Stomach (tissue), 9 donors: Measurements from ENCODE around the gene IL21R. TPM values are rescaled to one million over a fixed set of nuclear protein-coding genes. Genes with fewer than 3 reads are reported as not detected.

Experiments used
- DNase-seq, 2 donors: peaks; one replicate each; pipeline versions ENCODE4 v3.0.0 to v3.0.0-alpha.2; 2013 to 2019
- H3K27ac ChIP-seq, 5 donors: fragments of 200-600 bp in 4 of 5; sonication (generic) in 4 of 5; one replicate each; pipeline ENCODE4 v1.5.1; 2013 to 2019; ENCODE audit warnings: mild to moderate bottlenecking in 1 of 5, moderate library complexity in 1 of 5
- H3K27me3 ChIP-seq, 3 donors: fragments of 200-600 bp; sonication (generic); one replicate each; pipeline ENCODE4 v1.5.1; 2017 to 2019; ENCODE audit warnings: mixed run types in 1 of 3
- H3K36me3 ChIP-seq, 4 donors: fragments of 200-600 bp; sonication (generic); 1 replicate in 3 of 4; 2 replicates in 1 of 4; pipeline ENCODE4 v1.5.1; 2016 to 2019
- H3K4me1 ChIP-seq, 4 donors: fragments of 200-600 bp; sonication (generic); one replicate each; pipeline ENCODE4 v1.5.1; 2016 to 2019
- H3K4me3 ChIP-seq, 4 donors: fragments of 200-600 bp; sonication (generic) in 3 of 4; one replicate each; pipeline ENCODE4 v1.5.1; 2016 to 2019; ENCODE audit warnings: mild to moderate bottlenecking in 1 of 4
- H3K9me3 ChIP-seq, 4 donors: fragments of 200-600 bp; sonication (generic); one replicate each; pipeline ENCODE4 v1.5.1; 2016 to 2019
- CTCF ChIP-seq, 7 experiments: fragments of 450-650 bp in 4 of 7; fragments of 200-600 bp in 3 of 7; sonication (generic) in 3 of 7; IDR thresholded peaks; one replicate each; pipeline ENCODE4 v1.5.1; 2016 to 2019; ENCODE audit warnings: antibody characterized with exemption in 7 of 7, control low read depth in 2 of 7, mild to moderate bottlenecking in 1 of 7
- EP300 ChIP-seq: sonication (generic); formaldehyde crosslinking; IDR thresholded peaks from one replicate; pipeline ENCODE4 v1.6.1; 2017; ENCODE audit warnings: antibody characterized with exemption
- POLR2A ChIP-seq, 4 donors: fragments of 450-650 bp; IDR thresholded peaks; one replicate each; pipeline ENCODE4 v1.6.1; 2016; ENCODE audit warnings: antibody characterized with exemption in 4 of 4, control low read depth in 2 of 4, mild to moderate bottlenecking in 1 of 4, moderate library complexity in 1 of 4
- POLR2AphosphoS5 ChIP-seq, 3 donors: sonication (generic); formaldehyde crosslinking; IDR thresholded peaks; one replicate each; pipeline ENCODE4 v1.6.1; 2016; ENCODE audit warnings: antibody characterized with exemption in 3 of 3
- WGBS, 5 donors: extraction: QIAGEN DNeasy Blood & Tissue Kit in 3 of 5; methylation state at CpG; one replicate each; pipeline versions ENCODE4 v1.1.5 to v1.1.7; 2013 to 2018; 5-methylcytosine and 5-hydroxymethylcytosine counted together
- intact Hi-C: fragments of 100-400 bp; cut with DNase I; formaldehyde crosslinking; loops from one replicate; pipeline ENCODE4 v1.15.1; 2023; ENCODE audit warnings: low total_unique reads
- polyA plus RNA-seq, 3 donors: library from polyadenylated mRNA; stranded (reverse); fragments of 200-250 nt; gene quantifications; one replicate each; pipeline ENCODE4 v1.2.3, GENCODE V29; 2013
- total RNA-seq, 5 donors: library from RNA; depleted of rRNA; stranded (reverse); fragments of >200 nt; gene quantifications; one replicate each; pipeline versions ENCODE4 v1.1.0 to v1.2.3, GENCODE V29; 2014 to 2016
- donor health status: healthy with polysubstance abuse.
- donor health status: Bipolar disorder and iron deficiency.
- donor health status: healthy.

IL21R gene
- total and polyA plus RNA-seq, 8 donors = 0.14 to 0.73 (median 0.38) TPM; not detected in 4

DNA sequence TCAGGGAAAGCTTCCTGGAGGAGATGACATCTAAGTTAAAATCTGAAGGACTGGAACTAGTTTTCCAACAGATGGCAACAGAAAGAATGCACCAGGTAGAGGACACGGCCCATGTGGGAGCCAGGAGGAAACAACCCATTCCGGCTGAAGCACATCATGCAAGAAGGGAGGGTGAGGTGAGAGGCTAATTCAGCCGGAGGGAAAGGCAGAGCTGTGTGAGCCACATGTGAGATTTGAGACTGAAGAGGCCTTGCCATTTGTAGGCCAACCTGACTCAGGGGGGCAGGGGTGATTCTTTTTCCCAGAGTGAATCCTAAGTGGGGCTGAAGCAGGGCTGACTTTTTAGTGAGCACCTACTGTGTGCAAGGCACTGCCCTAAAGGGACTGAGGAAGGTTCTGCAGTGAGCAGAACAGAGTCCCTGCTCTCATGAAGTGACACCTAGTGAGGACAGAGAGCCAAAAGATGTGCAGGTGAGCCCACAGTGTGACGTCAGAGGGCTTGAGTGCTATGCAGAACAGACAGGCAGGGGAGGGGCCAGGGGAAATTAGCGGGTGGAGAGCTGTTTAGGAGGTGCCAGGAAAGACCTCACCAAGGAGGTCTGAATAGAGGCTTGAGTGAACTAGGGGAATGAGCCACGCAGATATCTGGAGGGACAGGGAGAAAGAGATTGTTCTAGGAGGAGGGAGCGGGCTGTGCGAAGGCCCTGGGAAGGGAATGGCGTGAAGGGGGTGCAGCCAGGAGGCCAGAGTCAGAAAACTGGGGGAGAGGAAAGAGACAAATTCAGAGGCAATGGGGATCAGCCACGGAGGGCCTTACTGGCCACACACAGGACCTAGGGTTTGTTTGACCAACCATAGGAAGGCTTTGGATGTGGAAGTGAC, 19.8 kb upstream of the IL21R start:
- H3K4me1 ChIP-seq = no peaks in the 10 kb centered on the region
- TF ChIP-seq POLR2A (IDR thresholded peaks at IDR 0.05) = no peak
- no peak for TF ChIP-seq POLR2AphosphoS5 (IDR thresholded peaks at IDR 0.05)
- TF ChIP-seq EP300 = no peak
- no peak for TF ChIP-seq CTCF (IDR thresholded peaks at IDR 0.05)
- H3K27me3 ChIP-seq = no peaks in the 10 kb centered on the region
- peaks cover 0 to 18% (median 11%) of the 10 kb centered on the region in 4 donors for H3K9me3 ChIP-seq
- intact Hi-C loops = no loop called here
- DNase-seq = peak in 1 of 2 donors; percentile 17
- no peaks in the 10 kb centered on the region for H3K36me3 ChIP-seq
- no peak overlapping the region for H3K4me3 ChIP-seq
- no peak overlapping the region for H3K27ac ChIP-seq
- WGBS, 5 donors = 72 to 78% (median 75%) methylated on average over 10 of the region's 10 CpGs

GRCh38 chr16:27383556-27384243, 18.3 kb upstream of the IL21R start:
- Histone ChIP-seq H3K27ac (no peak overlapping the region), H3K9me3 (peaks cover 0 to 18% (median 11%) of the 10 kb centered on the region in 4 donors), H3K36me3 (no peaks in the 10 kb centered on the region), H3K4me1 (no peaks in the 10 kb centered on the region), H3K4me3 (no peak overlapping the region), H3K27me3 (no peaks in the 10 kb centered on the region)
- intact Hi-C loops = no loop called here
- 72 to 83% (median 80%) methylated on average over 15 of the region's 15 CpGs for WGBS, 5 donors
- no peak for TF ChIP-seq EP300
- TF ChIP-seq POLR2AphosphoS5 (IDR thresholded peaks at IDR 0.05) = no peak
- TF ChIP-seq POLR2A (IDR thresholded peaks at IDR 0.05) = no peak
- no peak for DNase-seq

GRCh38 chr16:27384425-27384824, 17.5 kb upstream of the IL21R start:
- no peak overlapping the region for H3K4me3 ChIP-seq
- 59 to 78% (median 71%) methylated on average over 5 of the region's 5 CpGs for WGBS, 5 donors
- H3K4me1 ChIP-seq = no peaks in the 10 kb centered on the region
- intact Hi-C loops = no loop called here
- peaks cover 0 to 18% (median 11%) of the 10 kb centered on the region in 4 donors for H3K9me3 ChIP-seq
- H3K36me3 ChIP-seq = no peaks in the 10 kb centered on the region
- H3K27me3 ChIP-seq = no peaks in the 10 kb centered on the region
- H3K27ac ChIP-seq = no peak overlapping the region
- DNase-seq = no peak
- TF ChIP-seq CTCF (IDR thresholded peaks at IDR 0.05) (no peak), EP300 (no peak), POLR2AphosphoS5 (IDR thresholded peaks at IDR 0.05) (no peak)

GRCh38 chr16:27385398-27385797, 16.6 kb upstream of the IL21R start:
- H3K4me1 ChIP-seq = no peaks in the 10 kb centered on the region

GRCh38 chr16:27386674-27387073, 15.3 kb upstream of the IL21R start:
- H3K36me3 ChIP-seq = no peaks in the 10 kb centered on the region
- TF ChIP-seq EP300 (no peak), POLR2A (IDR thresholded peaks at IDR 0.05) (no peak), POLR2AphosphoS5 (IDR thresholded peaks at IDR 0.05) (no peak), CTCF (IDR thresholded peaks at IDR 0.05) (no peak)
- peaks cover 0 to 4% (median 0%) of the 10 kb centered on the region in 3 donors for H3K27me3 ChIP-seq
- H3K27ac ChIP-seq = no peak overlapping the region
- intact Hi-C loops = no loop called here
- no peaks in the 10 kb centered on the region for H3K4me1 ChIP-seq
- peaks cover 0 to 18% (median 13%) of the 10 kb centered on the region in 4 donors for H3K9me3 ChIP-seq
- DNase-seq = no peak
- no peak overlapping the region for H3K4me3 ChIP-seq
- 70 to 78% (median 73%) methylated on average over 4 of the region's 4 CpGs for WGBS, 5 donors

More at GRCh38 chr16:27385398-27385797, 16.6 kb upstream of the IL21R start:
- DNase-seq = no peak
- 79 to 89% (median 86%) methylated on average over 7 of the region's 7 CpGs for WGBS, 5 donors
- Histone ChIP-seq H3K9me3 (peaks cover 0 to 18% (median 13%) of the 10 kb centered on the region in 4 donors), H3K4me3 (no peak overlapping the region), H3K36me3 (no peaks in the 10 kb centered on the region), H3K27ac (no peak overlapping the region), H3K27me3 (peaks cover 0 to under 1% (median 0%) of the 10 kb centered on the region in 3 donors)
- TF ChIP-seq EP300 (no peak), POLR2A (IDR thresholded peaks at IDR 0.05) (no peak)
- intact Hi-C loops = no loop called here
